Stimulated activated CD4-positive, alpha-beta T cell treated with anti-CD3 and anti-CD28 coated beads, Interleukin-12 subunit alpha, Interleukin-12 subunit beta, amount 100 ng/mL, for 48 hours (primary cell): ENCODE data around the gene RTTN.
"Not testable (repeated sequence)": the region's sequence is repeated elsewhere in the genome, so short reads cannot be mapped to it uniquely, and the experiment has no call there.

ENCODE experiments used
- DNase-seq, 3 donors: peaks; one replicate each; pipeline ENCODE4 v3.0.0-alpha.2; 2020; ENCODE audit warnings: low read depth in 2 of 3, low spot score in 1 of 3

RTTN gene

GRCh38 chr18:70151614-70152013 lies 53.9 kb downstream of the RTTN start:
- DNase-seq: no peak

- no peak for DNase-seq
Measured at GRCh38 chr18:70149616-70150301, 55.7 kb downstream of the RTTN start.

- no peak for DNase-seq
Measured at GRCh38 chr18:70149156-70149555, 56.3 kb downstream of the RTTN start.

- no peak for DNase-seq
Measured at GRCh38 chr18:70148039-70148938, 57.2 kb downstream of the RTTN start.

- no peak for DNase-seq
Measured at GRCh38 chr18:70146174-70146573, 59.3 kb downstream of the RTTN start.

- DNase-seq: no peak
Measured at GRCh38 chr18:70142001-70142400, 63.5 kb downstream of the RTTN start.

GRCh38 chr18:70139138-70139537 lies 66.3 kb downstream of the RTTN start:
- no peak for DNase-seq

- DNase-seq: no peak
Measured at GRCh38 chr18:70135604-70136003, 69.9 kb downstream of the RTTN start.

GRCh38 chr18:70132999-70133398 lies 72.5 kb downstream of the RTTN start:
- DNase-seq: no peak

- no peak for DNase-seq
Measured at GRCh38 chr18:70128271-70128670, 77.2 kb downstream of the RTTN start.

GRCh38 chr18:70127359-70127758 lies 78.1 kb downstream of the RTTN start:
- no peak for DNase-seq

GRCh38 chr18:70126832-70127231 lies 78.7 kb downstream of the RTTN start:
- no peak for DNase-seq

- no peak for DNase-seq
Measured at GRCh38 chr18:70124139-70124538, 81.3 kb downstream of the RTTN start.

- no peak for DNase-seq
Measured at GRCh38 chr18:70121842-70122241, 83.6 kb downstream of the RTTN start.

- no peak for DNase-seq
Measured at GRCh38 chr18:70116949-70117348, 88.5 kb downstream of the RTTN start.

GRCh38 chr18:70113511-70113910 lies 92.0 kb downstream of the RTTN start:
- DNase-seq: no peak

GRCh38 chr18:70110678-70111077 lies 94.8 kb downstream of the RTTN start:
- no peak for DNase-seq

GRCh38 chr18:70107091-70107490 lies 98.4 kb downstream of the RTTN start:
- no peak for DNase-seq

- DNase-seq: not testable (repeated sequence)
Measured at GRCh38 chr18:70102854-70103253, 102.6 kb downstream of the RTTN start.

- DNase-seq: no peak
Measured at GRCh38 chr18:70089858-70090257, 115.6 kb downstream of the RTTN start.

- no peak for DNase-seq
Measured at GRCh38 chr18:70086085-70086484, 119.4 kb downstream of the RTTN start.

GRCh38 chr18:70085641-70086040 lies 119.8 kb downstream of the RTTN start:
- DNase-seq: no peak
